K562 (cell line): ENCODE data around the gene MAGI2. TPM values are rescaled to one million over a fixed set of nuclear protein-coding genes. Genes with fewer than 3 reads are reported as not detected.
A peak's percentile ranks its signal among the peaks of the same experiment; 100 is the strongest.

Experiments used
- ATF1 ChIP-seq, 2 experiments: fragments of 450-650 bp in 1 of 2; IDR thresholded peaks; 2 replicates each; pipeline ENCODE4 v1.6.1; 2016; ENCODE audit warnings: missing compliant biosample characterization in 1 of 2, missing genetic modification characterization in 1 of 2
- BCL6 ChIP-seq: fragments of 250-450 bp; sonication (Bioruptor Pico); IDR thresholded peaks from 2 replicates; pipeline ENCODE4 v1.4.0; 2020
- CCAR2 ChIP-seq: fragments of 200-400 bp; formaldehyde crosslinking; IDR thresholded peaks from 2 replicates; pipeline ENCODE4 v1.6.1; 2017; ENCODE audit warnings: mild to moderate bottlenecking, low read depth, low read length
- CXXC5 ChIP-seq: fragments of 250-450 bp; sonication (Bioruptor Pico); IDR thresholded peaks from 2 replicates; pipeline ENCODE4 v1.8.0; 2022; ENCODE audit warnings: inconsistent platforms, mild to moderate bottlenecking, moderate library complexity
- DIDO1 ChIP-seq: fragments of 450-650 bp; IDR thresholded peaks from 2 replicates; pipeline ENCODE4 v1.6.1; 2016; ENCODE audit warnings: low read depth, missing biosample characterization, missing genetic modification characterization
- ELF1 ChIP-seq: fragments of 200-800 bp; sonication (Bioruptor generic); IDR thresholded peaks from 2 replicates; pipeline ENCODE4 v1.6.1; 2016; ENCODE audit warnings: missing genetic modification characterization, missing compliant biosample characterization
- GTF2F1 ChIP-seq: IDR thresholded peaks from 2 replicates; pipeline ENCODE4 v1.6.1; 2011; ENCODE audit warnings: low read depth, low read length, improper control_type of control experiment
- HDAC2 ChIP-seq: fragments of 450-650 bp; IDR thresholded peaks from 2 replicates; pipeline ENCODE4 v1.6.1; 2016; ENCODE audit warnings: mild to moderate bottlenecking
- HDAC8 ChIP-seq: fragments of 450-650 bp; IDR thresholded peaks from 2 replicates; pipeline ENCODE4 v1.6.1; 2016; ENCODE audit warnings: mild to moderate bottlenecking, missing genetic modification characterization, moderate library complexity, missing compliant biosample characterization
- HNRNPLL ChIP-seq: fragments of 200-400 bp; formaldehyde crosslinking; IDR thresholded peaks from 2 replicates; pipeline ENCODE4 v1.6.1; 2017; ENCODE audit warnings: low read length, low read depth, mild to moderate bottlenecking; ENCODE audit not compliant: poor library complexity, severe bottlenecking
- JUN ChIP-seq, 2 experiments: sonication (generic) in 1 of 2; formaldehyde crosslinking in 1 of 2; IDR thresholded peaks; 2 replicates each; pipeline versions ENCODE4 v1.6.1 to v1.8.0; 2012 to 2022; ENCODE audit warnings: borderline replicate concordance in 2 of 2, mild to moderate bottlenecking in 2 of 2, improper control_type of control experiment in 1 of 2, low read depth in 1 of 2, low read length in 1 of 2, missing genetic modification reagents in 1 of 2
- KDM2B ChIP-seq: fragments of 250-450 bp; sonication (Bioruptor Pico); IDR thresholded peaks from 2 replicates; pipeline ENCODE4 v1.8.0; 2021; ENCODE audit warnings: mild to moderate bottlenecking, moderate library complexity
- LCOR ChIP-seq: sonication (generic); formaldehyde crosslinking; IDR thresholded peaks from 2 replicates; pipeline ENCODE4 v1.8.0; 2022; ENCODE audit warnings: mild to moderate bottlenecking, missing genetic modification reagents
- MIER1 ChIP-seq: fragments of 450-650 bp; IDR thresholded peaks from 2 replicates; pipeline ENCODE4 v1.6.1; 2016; ENCODE audit warnings: antibody characterized with exemption, mild to moderate bottlenecking, low read depth
- MTF1 ChIP-seq: fragments of 250-450 bp; sonication (Bioruptor Pico); IDR thresholded peaks from 2 replicates; pipeline ENCODE4 v1.9.0; 2021; ENCODE audit warnings: moderate library complexity, mild to moderate bottlenecking, inconsistent platforms, borderline replicate concordance
- NCOA1 ChIP-seq: fragments of 450-650 bp; IDR thresholded peaks from 2 replicates; pipeline ENCODE4 v1.6.1; 2016; ENCODE audit warnings: low read depth
- NFIC ChIP-seq: fragments of 450-650 bp; IDR thresholded peaks from 2 replicates; pipeline ENCODE4 v1.6.1; 2017; ENCODE audit warnings: mild to moderate bottlenecking, inconsistent platforms
- NR2C2 ChIP-seq, 2 experiments: fragments of 200-800 bp in 1 of 2; sonication (Bioruptor generic) in 1 of 2; sonication (generic) in 1 of 2; formaldehyde crosslinking in 1 of 2; IDR thresholded peaks; 2 replicates each; pipeline versions ENCODE4 v1.6.1 to v1.8.0; 2016 to 2022; ENCODE audit warnings: mild to moderate bottlenecking in 1 of 2, missing compliant biosample characterization in 1 of 2, missing genetic modification characterization in 1 of 2, missing genetic modification reagents in 1 of 2
- PHB2 ChIP-seq: fragments of 450-650 bp; IDR thresholded peaks from 2 replicates; pipeline ENCODE4 v1.6.1; 2017; ENCODE audit warnings: low read depth
- POLR2A ChIP-seq: fragments of 450-650 bp; conservative IDR thresholded peaks from 2 replicates; pipeline ENCODE4 v1.6.1; 2016
- RBM34 ChIP-seq: fragments of 200-400 bp; formaldehyde crosslinking; IDR thresholded peaks from 2 replicates; pipeline ENCODE4 v1.6.1; 2018; ENCODE audit warnings: low read length, borderline replicate concordance; ENCODE audit not compliant: insufficient read depth
- SRSF1 ChIP-seq: fragments of 200-400 bp; formaldehyde crosslinking; IDR thresholded peaks from 2 replicates; pipeline ENCODE4 v1.6.1; 2017; ENCODE audit warnings: mild to moderate bottlenecking, low read depth, low read length, moderate library complexity
- TRIM24 ChIP-seq, 2 experiments: fragments of 450-650 bp; IDR thresholded peaks; 2 replicates each; pipeline ENCODE4 v1.6.1; 2016
- ZFPM2 ChIP-seq: fragments of 250-450 bp; sonication (Bioruptor Pico); IDR thresholded peaks from 2 replicates; pipeline ENCODE4 v1.5.1; 2022; ENCODE audit warnings: mild to moderate bottlenecking
- ZNF174 ChIP-seq: fragments of 250-450 bp; sonication (Bioruptor Pico); IDR thresholded peaks from 2 replicates; pipeline ENCODE4 v1.4.0; 2020; ENCODE audit warnings: mild to moderate bottlenecking
- ZNF445 ChIP-seq: fragments of 250-450 bp; sonication (Bioruptor Pico); IDR thresholded peaks from 2 replicates; pipeline ENCODE4 v1.4.0; 2020; ENCODE audit warnings: low read depth, mild to moderate bottlenecking, moderate library complexity
- ZNF695 ChIP-seq: fragments of 450-650 bp; formaldehyde crosslinking; IDR thresholded peaks from 2 replicates; pipeline ENCODE4 v1.4.0; 2020; ENCODE audit warnings: mild to moderate bottlenecking, moderate library complexity
- ZNF766 ChIP-seq: fragments of 200-800 bp; sonication (Bioruptor generic); conservative IDR thresholded peaks from 2 replicates; pipeline ENCODE4 v1.6.1; 2016; ENCODE audit warnings: missing genetic modification characterization, missing compliant biosample characterization
- polyA plus RNA-seq, 8 experiments: library from polyadenylated mRNA; depleted of rRNA in 4 of 8; stranded (reverse) in 5 of 8; unstranded in 3 of 8; fragments of >200 nt; fragmentation: Nextera tagmentation in 2 of 8; fragmentation: Illumina TruSeq in 1 of 8; extraction: Ambion mirVana in 2 of 8; extraction: Trizol in 1 of 8; gene quantifications; 2 replicates each; pipeline versions ENCODE4 v1.2.1 to v1.2.3, GENCODE V29; 2011 to 2014; ENCODE audit warnings: inconsistent platforms in 1 of 8, missing spikeins in 1 of 8
- total RNA-seq, 7 experiments: library from RNA; depleted of rRNA in 6 of 7; stranded (reverse); fragments of >200 nt in 6 of 7; fragmentation: Illumina TruSeq in 2 of 7; extraction: Trizol in 2 of 7; gene quantifications; 2 replicates each; pipeline versions ENCODE4 v1.2.1 to v1.2.3, GENCODE V29; 2011 to 2021; ENCODE audit warnings: low replicate concordance in 1 of 7
- TF ChIP-seq, protein P1 (sequence below): fragments of 250-450 bp; sonication (Bioruptor Pico); IDR thresholded peaks from 2 replicates; pipeline ENCODE4 v1.8.0; 2022; ENCODE audit warnings: inconsistent platforms

Gene MAGI2
- total and polyA plus RNA-seq, 9 of the 15 experiments (the other 6 are each of a cell fraction or from before 2014, with no cell fraction given): 0.27 to 1.4 (median 0.70) TPM

DNA sequence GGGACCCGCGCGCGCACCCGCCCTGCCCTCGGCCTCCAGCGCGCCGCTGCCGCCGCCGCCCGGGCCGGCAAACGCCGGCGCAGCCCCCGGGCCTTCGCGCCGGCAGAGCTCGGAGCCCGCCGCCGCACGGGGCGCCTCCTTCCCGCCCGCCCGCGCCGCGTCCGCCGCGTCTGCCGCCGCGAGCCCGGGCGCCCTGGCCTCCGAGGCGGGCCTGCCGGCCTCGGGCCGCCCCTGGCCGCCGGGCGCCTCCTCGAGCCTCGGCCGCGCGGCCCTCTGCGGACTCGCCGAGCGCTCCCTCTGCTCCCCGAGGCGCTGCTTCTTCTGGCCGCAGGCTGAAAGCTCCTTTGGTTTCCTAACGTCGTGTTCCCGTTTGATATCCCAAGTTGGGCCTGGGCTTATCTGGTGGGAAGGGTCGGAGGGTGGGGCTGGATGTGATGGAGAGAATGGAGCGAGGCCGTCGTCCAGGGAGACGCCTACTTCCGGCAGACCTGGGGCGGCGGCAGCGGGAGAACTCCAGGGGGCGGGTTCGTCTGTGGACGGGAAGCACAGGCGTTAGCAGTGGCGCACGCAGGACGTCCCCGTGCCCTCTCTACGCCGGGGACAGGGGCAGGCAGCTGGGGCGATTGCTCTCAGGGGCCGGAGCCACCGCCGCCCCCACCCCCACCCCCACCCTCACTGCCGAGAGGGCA lies 1433.9 kb downstream of the MAGI2 start (continued):
- TF ChIP-seq, protein P1, sequence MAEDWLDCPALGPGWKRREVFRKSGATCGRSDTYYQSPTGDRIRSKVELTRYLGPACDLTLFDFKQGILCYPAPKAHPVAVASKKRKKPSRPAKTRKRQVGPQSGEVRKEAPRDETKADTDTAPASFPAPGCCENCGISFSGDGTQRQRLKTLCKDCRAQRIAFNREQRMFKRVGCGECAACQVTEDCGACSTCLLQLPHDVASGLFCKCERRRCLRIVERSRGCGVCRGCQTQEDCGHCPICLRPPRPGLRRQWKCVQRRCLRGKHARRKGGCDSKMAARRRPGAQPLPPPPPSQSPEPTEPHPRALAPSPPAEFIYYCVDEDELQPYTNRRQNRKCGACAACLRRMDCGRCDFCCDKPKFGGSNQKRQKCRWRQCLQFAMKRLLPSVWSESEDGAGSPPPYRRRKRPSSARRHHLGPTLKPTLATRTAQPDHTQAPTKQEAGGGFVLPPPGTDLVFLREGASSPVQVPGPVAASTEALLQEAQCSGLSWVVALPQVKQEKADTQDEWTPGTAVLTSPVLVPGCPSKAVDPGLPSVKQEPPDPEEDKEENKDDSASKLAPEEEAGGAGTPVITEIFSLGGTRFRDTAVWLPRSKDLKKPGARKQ: no peak
- no peak for TF ChIP-seq DIDO1 (tag)
- no peak for TF ChIP-seq ATF1 (CRISPR knock-in tag; IDR thresholded peaks at IDR 0.05)
- no peak for TF ChIP-seq ATF1 (tag; IDR thresholded peaks at IDR 0.05)
- peak; percentile 27; the same call in 1 of the 2 replicates for TF ChIP-seq JUN (IDR thresholded peaks at IDR 0.05; ENCODE audit: borderline replicate concordance, low read depth, low read length)
- TF ChIP-seq JUN (CRISPR knock-in tag; IDR thresholded peaks at IDR 0.05; ENCODE audit: borderline replicate concordance): no peak
- peak; percentile 59; the same call in 1 of the 2 replicates for TF ChIP-seq KDM2B (CRISPR knock-in tag)
- no peak for TF ChIP-seq HDAC8 (tag)
- no peak for TF ChIP-seq MTF1 (CRISPR knock-in tag)
- no peak for TF ChIP-seq PHB2
- no peak for TF ChIP-seq BCL6 (CRISPR knock-in tag)
- TF ChIP-seq TRIM24 (IDR thresholded peaks at IDR 0.05): peak in 1 of 2 experiments; percentile 59; a peak in 2 of 4 replicates
- peak; percentile 48 for TF ChIP-seq HNRNPLL
- TF ChIP-seq NCOA1: no peak
- 0 out of 2 replicates have a peak, but pooled peaks have one; percentile 5 for TF ChIP-seq ZNF766
- no peak for TF ChIP-seq ZNF174
- peak; percentile 46; the same call in 1 of the 2 replicates for TF ChIP-seq HDAC2
- TF ChIP-seq CCAR2: no peak
- no peak for TF ChIP-seq SRSF1
- no peak for TF ChIP-seq MIER1
- peak; percentile 34; the same call in 1 of the 2 replicates for TF ChIP-seq LCOR (CRISPR knock-in tag)
- peak; percentile 74 for TF ChIP-seq POLR2A
- 0 out of 2 replicates have a peak, but pooled peaks have one; percentile 46 for TF ChIP-seq GTF2F1
- TF ChIP-seq NR2C2 (CRISPR knock-in tag; IDR thresholded peaks at IDR 0.05): no peak
- TF ChIP-seq NR2C2 (tag; IDR thresholded peaks at IDR 0.05): no peak; the same call in 1 of the 2 replicates
- TF ChIP-seq RBM34: no peak
- TF ChIP-seq ELF1 (tag): peak; percentile 68; the same call in 1 of the 2 replicates
- peak; percentile 74 for TF ChIP-seq CXXC5 (CRISPR knock-in tag)
- TF ChIP-seq NFIC: peak; percentile 76
- TF ChIP-seq ZNF445: no peak
- TF ChIP-seq ZNF695 (CRISPR knock-in tag): no peak
- TF ChIP-seq ZFPM2 (CRISPR knock-in tag): no peak
